NCI-H128 (cell line): ENCODE data around the gene MNT.

Source experiments
- DNase-seq: peaks from one replicate; lab custom pipeline; 2025; ENCODE audit not compliant: unreplicated experiment; lab: John Stamatoyannopoulos, UW

MNT gene

DNA sequence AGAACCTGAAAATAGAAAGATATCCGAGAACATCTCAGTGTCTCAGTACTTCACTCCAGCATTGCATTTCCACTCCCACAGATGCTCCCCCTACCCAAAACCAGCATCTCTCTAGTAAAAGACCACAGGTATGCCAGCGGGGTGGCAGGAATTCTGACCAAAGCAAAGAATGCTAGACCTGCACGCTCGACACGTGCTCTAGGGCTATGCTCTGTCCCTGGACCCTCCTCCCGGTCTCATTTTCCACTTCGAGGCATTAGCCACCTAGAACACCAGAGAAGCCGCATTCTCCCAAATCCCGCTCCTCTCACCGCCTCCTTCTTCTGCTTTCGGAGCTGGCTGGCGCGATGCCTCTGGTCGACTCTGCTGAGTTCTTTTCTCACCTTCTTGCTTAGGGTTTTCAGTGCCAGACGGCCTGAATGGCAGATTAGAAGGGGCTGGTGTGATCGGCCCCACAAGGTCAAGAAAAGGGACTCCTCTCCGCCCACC lies 65.1 kb downstream of the MNT start:
- DNase-seq, result no peak
